OCI-LY1 (cell line): Measurements from ENCODE around the gene IRAK1.

ENCODE experiments used
- H2AFZ ChIP-seq: fragments of 200-600 bp; sonication (generic), shearing (Covaris generic); 2 replicates; pipeline ENCODE4 v1.6.0; 2014; ENCODE audit warnings: antibody characterized with exemption, mild to moderate bottlenecking, low read length
- H3F3A ChIP-seq: fragments of 200-600 bp; sonication (generic), shearing (Covaris generic); 2 replicates; pipeline ENCODE4 v1.6.0; 2014; ENCODE audit warnings: mild to moderate bottlenecking, antibody characterized with exemption, low read length, moderate library complexity; ENCODE audit not compliant: insufficient read depth
- H3K27ac ChIP-seq: fragments of 200-600 bp; sonication (generic); 2 replicates; pipeline ENCODE4 v1.5.1; 2014; ENCODE audit warnings: low read length, mixed run types, mild to moderate bottlenecking, low read depth; ENCODE audit not compliant: poor library complexity, severe bottlenecking
- H3K27me3 ChIP-seq: fragments of 200-600 bp; sonication (generic); 2 replicates; pipeline ENCODE4 v1.6.0; 2014; ENCODE audit warnings: antibody characterized with exemption, mild to moderate bottlenecking, low read length, moderate library complexity; ENCODE audit not compliant: insufficient read depth
- H3K36me3 ChIP-seq: fragments of 200-600 bp; sonication (generic); 2 replicates; pipeline ENCODE4 v1.6.1; 2014; ENCODE audit warnings: mild to moderate bottlenecking, antibody characterized with exemption, low read length, moderate library complexity, mixed read lengths; ENCODE audit not compliant: insufficient read depth
- H3K4me1 ChIP-seq: fragments of 200-600 bp; sonication (generic); 2 replicates; pipeline ENCODE4 v1.5.1; 2014; ENCODE audit warnings: mild to moderate bottlenecking, low read length, moderate library complexity; ENCODE audit not compliant: insufficient read depth, severe bottlenecking
- H3K4me2 ChIP-seq: fragments of 200-600 bp; sonication (generic), shearing (Covaris generic); 2 replicates; pipeline ENCODE4 v1.6.1; 2014; ENCODE audit warnings: low read length
- H3K4me3 ChIP-seq: fragments of 200-600 bp; sonication (generic); 2 replicates; pipeline ENCODE4 v1.5.1; 2014; ENCODE audit warnings: low read length, low read depth, mild to moderate bottlenecking, mixed read lengths; ENCODE audit not compliant: poor library complexity, severe bottlenecking
- H3K79me2 ChIP-seq: fragments of 200-600 bp; shearing (Covaris generic); 2 replicates; pipeline ENCODE4 v1.6.1; 2016; ENCODE audit warnings: mixed run types, low read length, mixed read lengths; ENCODE audit not compliant: insufficient read depth
- H3K9ac ChIP-seq: fragments of 200-600 bp; sonication (generic), shearing (Covaris generic); 2 replicates; pipeline ENCODE4 v1.6.1; 2014; ENCODE audit warnings: mild to moderate bottlenecking, low read length, mixed read lengths
- H3K9me2 ChIP-seq: fragments of 200-600 bp; sonication (generic), shearing (Covaris generic); 2 replicates; pipeline ENCODE4 v1.6.1; 2014; ENCODE audit warnings: low read depth, mild to moderate bottlenecking, low read length, mixed read lengths
- H3K9me3 ChIP-seq: fragments of 200-600 bp; shearing (Covaris generic); 2 replicates; pipeline ENCODE4 v1.6.1; 2014; ENCODE audit warnings: low read length, mixed read lengths
- H4K20me1 ChIP-seq: fragments of 200-600 bp; sonication (generic), shearing (Covaris generic); 2 replicates; pipeline ENCODE4 v1.6.0; 2016; ENCODE audit warnings: mild to moderate bottlenecking, low read length; ENCODE audit not compliant: insufficient read depth
- EZH2 ChIP-seq: fragments of 200-600 bp; sonication (generic), shearing (Covaris generic); IDR thresholded peaks from 2 replicates; pipeline ENCODE4 v1.8.0; 2017; ENCODE audit warnings: borderline replicate concordance, mixed run types, mild to moderate bottlenecking, antibody characterized with exemption, low read length, moderate library complexity, mixed read lengths
- TF ChIP-seq, protein P1 (sequence below): fragments of 200-600 bp; sonication (generic), shearing (Covaris generic); IDR thresholded peaks from 2 replicates; pipeline ENCODE4 v1.5.1; 2017; ENCODE audit warnings: mild to moderate bottlenecking, antibody characterized with exemption, low read length, moderate library complexity, mixed read lengths

The IRAK1 gene

DNA sequence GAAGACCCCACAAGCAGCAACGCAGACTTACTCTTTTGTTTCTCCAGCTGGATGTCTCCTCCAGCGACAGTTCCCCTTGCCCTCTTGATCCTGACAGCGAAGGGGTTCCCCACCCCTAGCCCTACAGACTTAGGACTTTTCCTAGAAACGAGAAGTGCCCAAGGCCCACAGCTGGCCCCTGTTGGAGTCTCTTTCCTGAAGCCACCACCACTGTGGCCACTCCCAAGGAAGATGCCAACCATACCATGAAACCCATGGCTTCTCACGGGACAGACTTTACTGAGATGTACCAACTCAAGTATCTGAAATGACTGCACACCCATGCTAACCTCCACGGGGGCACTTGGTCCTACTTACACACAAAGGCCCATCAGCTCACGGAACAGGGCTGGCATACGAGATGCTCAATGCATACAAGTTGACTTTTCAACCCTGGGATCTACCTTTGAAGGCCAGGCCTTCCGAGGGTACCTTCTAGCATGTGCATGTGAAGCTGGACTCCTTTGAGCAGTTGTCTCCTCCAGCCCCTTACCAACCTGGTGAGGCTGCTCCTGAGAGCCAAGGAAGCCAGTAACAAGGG, 924 bp upstream of the IRAK1 start:
- Histone ChIP-seq H3K9me2 (no peaks in the 10 kb centered on the region), H2AFZ (no peak overlapping the region), H3K36me3 (peaks cover 31% of the 10 kb centered on the region), H3F3A (no peaks in the 10 kb centered on the region), H3K79me2 (no peaks in the 10 kb centered on the region), H3K9me3 (no peaks in the 10 kb centered on the region), H3K4me3 (peak overlapping the region; percentile 84), H3K9ac (peak overlapping the region; percentile 96), H4K20me1 (no peaks in the 10 kb centered on the region), H3K4me2 (peak overlapping the region; percentile 88), H3K27me3 (no peaks in the 10 kb centered on the region), H3K4me1 (peaks cover 43% of the 10 kb centered on the region), H3K27ac (peak overlapping the region; percentile 88)
- TF ChIP-seq, protein P1, sequence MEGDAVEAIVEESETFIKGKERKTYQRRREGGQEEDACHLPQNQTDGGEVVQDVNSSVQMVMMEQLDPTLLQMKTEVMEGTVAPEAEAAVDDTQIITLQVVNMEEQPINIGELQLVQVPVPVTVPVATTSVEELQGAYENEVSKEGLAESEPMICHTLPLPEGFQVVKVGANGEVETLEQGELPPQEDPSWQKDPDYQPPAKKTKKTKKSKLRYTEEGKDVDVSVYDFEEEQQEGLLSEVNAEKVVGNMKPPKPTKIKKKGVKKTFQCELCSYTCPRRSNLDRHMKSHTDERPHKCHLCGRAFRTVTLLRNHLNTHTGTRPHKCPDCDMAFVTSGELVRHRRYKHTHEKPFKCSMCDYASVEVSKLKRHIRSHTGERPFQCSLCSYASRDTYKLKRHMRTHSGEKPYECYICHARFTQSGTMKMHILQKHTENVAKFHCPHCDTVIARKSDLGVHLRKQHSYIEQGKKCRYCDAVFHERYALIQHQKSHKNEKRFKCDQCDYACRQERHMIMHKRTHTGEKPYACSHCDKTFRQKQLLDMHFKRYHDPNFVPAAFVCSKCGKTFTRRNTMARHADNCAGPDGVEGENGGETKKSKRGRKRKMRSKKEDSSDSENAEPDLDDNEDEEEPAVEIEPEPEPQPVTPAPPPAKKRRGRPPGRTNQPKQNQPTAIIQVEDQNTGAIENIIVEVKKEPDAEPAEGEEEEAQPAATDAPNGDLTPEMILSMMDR, result no peak
- TF ChIP-seq EZH2, result no peak

- peak overlapping the region; percentile 94 for H3K9ac ChIP-seq
- no peak overlapping the region for H2AFZ ChIP-seq
- TF ChIP-seq, protein P1, result no peak
- TF ChIP-seq EZH2, result no peak
- H3K27me3 ChIP-seq, result no peaks in the 10 kb centered on the region
- peak overlapping the region; percentile 64 for H3K27ac ChIP-seq
- H3K79me2 ChIP-seq, result no peaks in the 10 kb centered on the region
- H3K36me3 ChIP-seq, result peaks cover 46% of the 10 kb centered on the region
- H3K9me3 ChIP-seq, result no peaks in the 10 kb centered on the region
- H3K4me1 ChIP-seq, result peaks cover 43% of the 10 kb centered on the region
- H3F3A ChIP-seq, result no peaks in the 10 kb centered on the region
- H3K4me2 ChIP-seq, result peak overlapping the region; percentile 88
- H3K4me3 ChIP-seq, result peak overlapping the region; percentile 84
- H4K20me1 ChIP-seq, result no peaks in the 10 kb centered on the region
- H3K9me2 ChIP-seq, result no peaks in the 10 kb centered on the region
These were observed 561 bp downstream of the IRAK1 start for GRCh38 chrX:154019061-154019621.

DNA sequence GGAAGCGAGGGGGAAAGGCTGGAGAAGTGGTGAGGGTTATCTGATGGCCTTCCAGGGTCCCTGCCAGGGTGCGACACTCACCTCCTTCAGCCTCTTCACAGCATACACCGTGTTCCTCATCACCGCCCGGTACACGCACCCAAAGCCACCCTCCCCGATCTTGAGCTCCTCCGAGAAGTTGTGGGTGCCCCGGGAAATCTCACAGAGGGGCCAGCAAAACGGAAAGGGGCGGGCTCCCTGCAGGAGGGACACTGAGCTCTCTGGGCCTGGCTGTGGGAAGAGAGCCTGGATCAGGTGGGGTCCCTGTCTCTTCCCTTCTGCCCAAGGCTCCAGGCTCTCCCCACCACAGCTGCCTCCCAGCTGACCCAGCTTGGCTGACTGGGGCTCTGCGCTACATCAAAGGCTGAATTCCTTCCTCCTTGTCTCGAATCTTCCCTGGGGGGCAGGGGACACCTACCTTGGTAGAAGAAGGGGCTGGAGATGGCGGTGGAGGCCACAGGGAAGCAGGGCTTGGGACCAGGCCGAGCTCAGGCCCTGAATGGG, 1.1 kb downstream of the IRAK1 start:
- peak overlapping the region; percentile 94 for H3K9ac ChIP-seq
- peak overlapping the region; percentile 64 for H3K27ac ChIP-seq
- no peaks in the 10 kb centered on the region for H4K20me1 ChIP-seq
- peak overlapping the region; percentile 84 for H3K4me3 ChIP-seq
- H3K27me3 ChIP-seq, result no peaks in the 10 kb centered on the region
- no peak for TF ChIP-seq EZH2
- TF ChIP-seq, protein P1, result no peak
- peaks cover 43% of the 10 kb centered on the region for H3K4me1 ChIP-seq
- H3K79me2 ChIP-seq, result no peaks in the 10 kb centered on the region
- H3F3A ChIP-seq, result no peaks in the 10 kb centered on the region
- H2AFZ ChIP-seq, result no peak overlapping the region
- peaks cover 48% of the 10 kb centered on the region for H3K36me3 ChIP-seq
- H3K9me2 ChIP-seq, result no peaks in the 10 kb centered on the region
- peak overlapping the region; percentile 88 for H3K4me2 ChIP-seq
- H3K9me3 ChIP-seq, result no peaks in the 10 kb centered on the region
